ENCODE data around the gene TMEM168. TPM values are rescaled to one million over a fixed set of nuclear protein-coding genes. Genes with fewer than 3 reads are reported as not detected.

Gene TMEM168
- total and polyA plus RNA-seq, 2 experiments from 2014 or later: 5.2 to 14.8 TPM

- TF ChIP-seq CREB1 (CRISPR knock-in tag; IDR thresholded peaks at IDR 0.05; ENCODE audit: low read depth) (no peak), POLR2AphosphoS5 (IDR thresholded peaks at IDR 0.05; ENCODE audit: low read depth) (no peak)
Observed at GRCh38 chr7:112833082-112833481, 42.9 kb upstream of the TMEM168 start (continued).

- no peaks in the 10 kb centered on the region for H3K4me1 Mint-ChIP-seq
- H3K27me3 ChIP-seq (ENCODE audit: insufficient read depth): no peaks in the 10 kb centered on the region
- no peak overlapping the region for H3K27ac Mint-ChIP-seq
- H3K27ac ChIP-seq (ENCODE audit: low read depth): no peak overlapping the region
- H3K4me3 Mint-ChIP-seq: no peak overlapping the region
- H3F3A ChIP-seq (replicated peaks; ENCODE audit: low read depth): no peaks in the 10 kb centered on the region
- DNase-seq (ENCODE audit: low spot score) (no peak), ATAC-seq (no peak)
- no peak overlapping the region for H3K4me2 ChIP-seq
- no peaks in the 10 kb centered on the region for H3K79me2 ChIP-seq (replicated peaks; ENCODE audit: insufficient read depth)
- H3K36me3 ChIP-seq (ENCODE audit: insufficient read depth): no peaks in the 10 kb centered on the region; the same call in 1 of the 2 replicates
- H3K9me2 ChIP-seq (ENCODE audit: insufficient read depth): no peaks in the 10 kb centered on the region
- no peak overlapping the region for H3K4me3 ChIP-seq
- no peaks in the 10 kb centered on the region for H3K27me3 Mint-ChIP-seq (ENCODE audit: insufficient read depth, low read depth, poor library complexity)
- H4K20me1 ChIP-seq (replicated peaks; ENCODE audit: insufficient read depth): no peaks in the 10 kb centered on the region
- H3K36me3 Mint-ChIP-seq (ENCODE audit: low read depth): peaks cover 33% of the 10 kb centered on the region
- H3K9me3 Mint-ChIP-seq: no peaks in the 10 kb centered on the region
- H3K4me1 ChIP-seq (ENCODE audit: insufficient read depth): no peaks in the 10 kb centered on the region
- TF ChIP-seq POLR2AphosphoS5 (IDR thresholded peaks at IDR 0.05; ENCODE audit: low read depth) (no peak), STAT1 (IDR thresholded peaks at IDR 0.05; ENCODE audit: unreplicated experiment) (no peak), EZH2 (IDR thresholded peaks at IDR 0.05; ENCODE audit: low read depth, unreplicated experiment) (no peak), CREB1 (CRISPR knock-in tag; IDR thresholded peaks at IDR 0.05; ENCODE audit: low read depth) (no peak), ZNF462 (CRISPR knock-in tag; IDR thresholded peaks at IDR 0.05) (no peak)
- no peak overlapping the region for H2AFZ ChIP-seq
Observed at GRCh38 chr7:112830769-112831168, 40.6 kb upstream of the TMEM168 start.
